Ishikawa (cell line): ENCODE results near the gene NOP10.

Experiments used
- CEBPB ChIP-seq: IDR thresholded peaks from 2 replicates; pipeline ENCODE4 v1.6.1; 2012
- CREB1 ChIP-seq: IDR thresholded peaks from 2 replicates; pipeline ENCODE4 v1.6.1; 2012; ENCODE audit warnings: low read depth
- EGR1 ChIP-seq: IDR thresholded peaks from 2 replicates; pipeline ENCODE4 v1.6.1; 2012
- EP300 ChIP-seq: IDR thresholded peaks from 2 replicates; pipeline ENCODE4 v1.6.1; 2012; ENCODE audit warnings: borderline replicate concordance
- FOXM1 ChIP-seq: IDR thresholded peaks from 2 replicates; pipeline ENCODE4 v1.6.1; 2012; ENCODE audit warnings: low read depth, borderline replicate concordance
- MAX ChIP-seq: IDR thresholded peaks from 2 replicates; pipeline ENCODE4 v1.6.1; 2012
- NFIC ChIP-seq: IDR thresholded peaks from 2 replicates; pipeline ENCODE4 v1.6.1; 2012
- RAD21 ChIP-seq: IDR thresholded peaks from 2 replicates; pipeline ENCODE4 v1.6.1; 2012; ENCODE audit warnings: low read depth
- REST ChIP-seq: IDR thresholded peaks from 2 replicates; pipeline ENCODE4 v1.6.1; 2012; ENCODE audit warnings: low read depth, mild to moderate bottlenecking
- TAF1 ChIP-seq: IDR thresholded peaks from 2 replicates; pipeline ENCODE4 v1.6.1; 2012; ENCODE audit warnings: low read depth, mild to moderate bottlenecking
- TCF12 ChIP-seq: IDR thresholded peaks from 2 replicates; pipeline ENCODE4 v1.6.1; 2012; ENCODE audit warnings: low read depth
- TEAD4 ChIP-seq: IDR thresholded peaks from 2 replicates; pipeline ENCODE4 v1.6.1; 2012
- USF1 ChIP-seq: IDR thresholded peaks from 2 replicates; pipeline ENCODE4 v1.6.1; 2012
- YY1 ChIP-seq: IDR thresholded peaks from 2 replicates; pipeline ENCODE4 v1.6.1; 2012; ENCODE audit warnings: low read depth
- ZBTB7A ChIP-seq: IDR thresholded peaks from 2 replicates; pipeline ENCODE4 v1.6.1; 2012; ENCODE audit warnings: low read depth

NOP10 gene

GRCh38 chr15:34349769-34350168 is 6.8 kb upstream of the NOP10 start:
- no peak for TF ChIP-seq CEBPB
- no peak for TF ChIP-seq TEAD4
- no peak for TF ChIP-seq NFIC
- no peak for TF ChIP-seq EP300
- TF ChIP-seq CREB1, result no peak
- no peak for TF ChIP-seq REST
- TF ChIP-seq ZBTB7A, result no peak
- no peak for TF ChIP-seq TAF1
- no peak for TF ChIP-seq MAX
- no peak for TF ChIP-seq USF1
- TF ChIP-seq TCF12, result no peak
- TF ChIP-seq RAD21, result no peak
- TF ChIP-seq YY1, result no peak
- no peak for TF ChIP-seq FOXM1

GRCh38 chr15:34348735-34349300 is 5.9 kb upstream of the NOP10 start:
- TF ChIP-seq FOXM1 (no peak), TEAD4 (no peak), EP300 (no peak), EGR1 (no peak), TAF1 (no peak), CEBPB (no peak), ZBTB7A (no peak)

- no peak for TF ChIP-seq CEBPB
- TF ChIP-seq YY1, result no peak
- TF ChIP-seq REST, result no peak
- no peak for TF ChIP-seq TAF1
- TF ChIP-seq NFIC, result no peak
- no peak for TF ChIP-seq CREB1
- TF ChIP-seq EP300, result no peak
- TF ChIP-seq TCF12, result no peak
- TF ChIP-seq EGR1, result no peak
- TF ChIP-seq MAX, result no peak
- TF ChIP-seq RAD21, result no peak
- no peak for TF ChIP-seq ZBTB7A
- no peak for TF ChIP-seq TEAD4
- no peak for TF ChIP-seq FOXM1
- no peak for TF ChIP-seq USF1
Observed at GRCh38 chr15:34347951-34348638, 5.2 kb upstream of the NOP10 start.

- no peak for TF ChIP-seq CREB1
Observed at GRCh38 chr15:34341381-34342212, 1.3 kb downstream of the NOP10 start.

- no peak for TF ChIP-seq TAF1
Observed at GRCh38 chr15:34339946-34340345, 3.0 kb downstream of the NOP10 start.

GRCh38 chr15:34338347-34338746 is 4.6 kb downstream of the NOP10 start:
- TF ChIP-seq CREB1, result no peak
- TF ChIP-seq TEAD4, result no peak
- TF ChIP-seq FOXM1, result no peak
- TF ChIP-seq NFIC, result no peak
- no peak for TF ChIP-seq CEBPB
- TF ChIP-seq EP300, result no peak
- TF ChIP-seq YY1, result no peak
- TF ChIP-seq RAD21, result no peak
- TF ChIP-seq EGR1, result no peak
- no peak for TF ChIP-seq USF1
- TF ChIP-seq TAF1, result no peak
- TF ChIP-seq ZBTB7A, result no peak
- no peak for TF ChIP-seq TCF12
- no peak for TF ChIP-seq MAX
- TF ChIP-seq REST, result no peak
